Breast epithelium (tissue), 3 donors: ENCODE measurements around the gene PRXL2B.

Experiments used
- CTCF ChIP-seq, 3 donors: fragments of 450-650 bp; IDR thresholded peaks; one replicate each; pipeline ENCODE4 v1.5.1; 2016 to 2017; ENCODE audit warnings: antibody characterized with exemption in 3 of 3, mild to moderate bottlenecking in 3 of 3, moderate library complexity in 3 of 3
- POLR2A ChIP-seq: fragments of 450-650 bp; IDR thresholded peaks from one replicate; pipeline ENCODE4 v1.6.1; 2016; ENCODE audit warnings: antibody characterized with exemption, mild to moderate bottlenecking, moderate library complexity
- POLR2AphosphoS5 ChIP-seq, 3 donors: sonication (generic); formaldehyde crosslinking; IDR thresholded peaks; one replicate each; pipeline ENCODE4 v1.6.1; 2017; ENCODE audit warnings: antibody characterized with exemption in 3 of 3

GRCh38 chr1:2629627-2630497 lies 43.3 kb downstream of the PRXL2B start:
- no peak for TF ChIP-seq POLR2A
- TF ChIP-seq CTCF (IDR thresholded peaks at IDR 0.05): no peak
- TF ChIP-seq POLR2AphosphoS5 (IDR thresholded peaks at IDR 0.05): no peak
